Small intestine (tissue), 7 donors: ENCODE measurements around the gene MAST4. TPM values are rescaled to one million over a fixed set of nuclear protein-coding genes. Genes with fewer than 3 reads are reported as not detected.

ENCODE experiments used
- DNase-seq, 2 donors: peaks; one replicate each; pipeline versions ENCODE4 v3.0.0 to v3.0.0-alpha.2; 2013
- FAIRE-seq: peaks from 2 replicates; lab custom pipeline; 2012; peaks lifted over from hg19 to GRCh38; lab: Jason Lieb, UNC
- H3K27ac ChIP-seq, 3 donors: one replicate each; pipeline ENCODE4 v1.5.1; 2013; ENCODE audit warnings: low read length in 2 of 3, mild to moderate bottlenecking in 2 of 3, control low read depth in 1 of 3, inconsistent platforms in 1 of 3, low read depth in 1 of 3, moderate library complexity in 1 of 3
- H3K27me3 ChIP-seq, 3 donors: one replicate each; pipeline ENCODE4 v1.6.1; 2013; ENCODE audit warnings: low read length in 3 of 3, inconsistent platforms in 1 of 3; ENCODE audit not compliant: control insufficient read depth in 3 of 3, insufficient read depth in 3 of 3
- H3K36me3 ChIP-seq, 3 donors: one replicate each; pipeline ENCODE4 v1.6.1; 2013; ENCODE audit warnings: low read length in 3 of 3, inconsistent platforms in 1 of 3, low read depth in 1 of 3, mild to moderate bottlenecking in 1 of 3, moderate library complexity in 1 of 3; ENCODE audit not compliant: control insufficient read depth in 3 of 3, insufficient read depth in 2 of 3
- H3K4me1 ChIP-seq, 3 donors: one replicate each; pipeline ENCODE4 v1.6.1; 2013; ENCODE audit warnings: low read length in 2 of 3, inconsistent platforms in 1 of 3, low read depth in 1 of 3, mild to moderate bottlenecking in 1 of 3, moderate library complexity in 1 of 3; ENCODE audit not compliant: control insufficient read depth in 3 of 3, insufficient read depth in 2 of 3
- H3K4me3 ChIP-seq, 3 donors: one replicate each; pipeline ENCODE4 v1.5.1; 2013; ENCODE audit warnings: low read length in 3 of 3, control low read depth in 1 of 3, inconsistent platforms in 1 of 3, low read depth in 1 of 3, mild to moderate bottlenecking in 1 of 3, moderate library complexity in 1 of 3
- H3K9me3 ChIP-seq, 2 donors: one replicate each; pipeline ENCODE4 v1.6.1; 2013; ENCODE audit warnings: low read depth in 1 of 2, low read length in 1 of 2; ENCODE audit not compliant: control insufficient read depth in 2 of 2, insufficient read depth in 1 of 2
- WGBS, 3 donors: extraction: QIAGEN DNeasy Blood & Tissue Kit; methylation state at CpG; one replicate each; pipeline ENCODE4 v1.1.7; 2013; 5-methylcytosine and 5-hydroxymethylcytosine counted together
- polyA plus RNA-seq, 4 donors: library from polyadenylated mRNA; stranded (reverse) in 3 of 4; unstranded in 1 of 4; fragments of 200-250 nt in 3 of 4; fragments of 120-200 nt in 1 of 4; gene quantifications; one replicate each; pipeline versions ENCODE4 v1.2.1 to v1.2.3, GENCODE V29; 2013
- donor health status: healthy with polysubstance abuse.
- donor health status: control.
- donor health status: control.
- donor health status: Bipolar disorder and iron deficiency.
- donor health status: healthy.

The MAST4 gene
- polyA plus RNA-seq, 4 donors = 3.0 to 16.4 (median 4.5) TPM

DNA sequence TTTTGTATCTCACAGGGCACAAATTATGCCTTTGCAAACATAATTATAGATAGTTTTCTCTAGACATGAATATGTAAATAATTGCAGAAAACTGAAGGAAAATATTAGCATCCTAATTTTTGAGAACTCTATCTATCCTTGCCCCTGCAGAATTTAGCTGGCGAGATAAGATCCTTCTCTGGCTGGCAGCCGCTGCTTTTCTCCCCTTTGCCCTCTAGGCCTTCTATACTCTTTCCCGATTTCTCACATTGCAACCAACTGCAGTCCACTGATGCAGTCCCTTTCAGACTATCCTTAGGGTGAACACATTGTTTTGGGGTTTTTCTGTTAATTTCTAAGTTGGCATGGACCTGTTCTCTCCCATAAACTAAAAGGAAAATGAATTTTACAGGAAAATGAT, 509.1 kb downstream of the MAST4 start:
- H3K27ac ChIP-seq = no peak overlapping the region
- peaks cover 3 to 13% (median 12%) of the 10 kb centered on the region in 3 donors for H3K36me3 ChIP-seq
- WGBS, 3 donors = 95 to 100% (median 96%) methylated on average over 3 of the region's 3 CpGs
- H3K4me3 ChIP-seq = no peak overlapping the region
- no peaks in the 10 kb centered on the region for H3K27me3 ChIP-seq
- FAIRE-seq (no peak), DNase-seq (no peak)
- no peaks in the 10 kb centered on the region for H3K4me1 ChIP-seq
- no peaks in the 10 kb centered on the region for H3K9me3 ChIP-seq

DNA sequence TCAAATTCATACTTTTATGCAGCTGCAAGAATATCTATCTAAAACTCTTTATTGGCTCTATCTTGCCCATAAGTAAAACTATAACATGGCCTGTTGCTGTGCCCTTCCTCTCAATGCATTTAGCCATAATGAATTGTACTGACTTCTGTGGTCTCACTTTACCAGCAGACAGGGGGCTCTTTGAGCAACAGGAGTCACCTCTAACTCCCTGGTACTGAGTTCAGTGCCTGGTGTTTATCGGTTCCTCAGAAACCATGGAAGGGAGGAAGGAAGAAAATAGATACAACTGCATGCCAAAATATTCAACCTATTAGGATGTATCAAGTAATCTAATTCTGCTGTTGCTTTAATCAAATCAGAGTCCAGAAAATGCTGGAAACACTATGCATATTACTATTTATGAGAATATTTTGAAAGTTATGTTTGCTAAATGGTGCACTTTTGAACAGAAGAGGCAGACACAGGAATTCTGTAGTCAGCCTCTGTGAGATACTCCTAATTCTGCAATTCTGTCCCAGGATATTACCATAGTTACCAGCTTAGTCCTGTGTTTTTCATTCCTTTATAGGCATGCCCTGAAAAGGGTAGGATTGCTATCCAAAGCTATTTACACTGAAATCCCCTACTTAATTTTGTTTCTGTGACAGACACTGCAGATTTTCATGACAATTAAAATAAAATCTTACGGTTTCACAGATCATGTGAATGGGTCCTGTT, 510.6 kb downstream of the MAST4 start:
- FAIRE-seq (no peak), DNase-seq (no peak)
- H3K9me3 ChIP-seq = no peaks in the 10 kb centered on the region
- H3K27ac ChIP-seq = no peak overlapping the region
- peaks cover 3 to 12% (median 9%) of the 10 kb centered on the region in 3 donors for H3K36me3 ChIP-seq
- WGBS, 3 donors = 86 to 92% (median 92%) methylated on average over 2 of the region's 2 CpGs
- no peaks in the 10 kb centered on the region for H3K4me1 ChIP-seq
- no peak overlapping the region for H3K4me3 ChIP-seq
- no peaks in the 10 kb centered on the region for H3K27me3 ChIP-seq

DNA sequence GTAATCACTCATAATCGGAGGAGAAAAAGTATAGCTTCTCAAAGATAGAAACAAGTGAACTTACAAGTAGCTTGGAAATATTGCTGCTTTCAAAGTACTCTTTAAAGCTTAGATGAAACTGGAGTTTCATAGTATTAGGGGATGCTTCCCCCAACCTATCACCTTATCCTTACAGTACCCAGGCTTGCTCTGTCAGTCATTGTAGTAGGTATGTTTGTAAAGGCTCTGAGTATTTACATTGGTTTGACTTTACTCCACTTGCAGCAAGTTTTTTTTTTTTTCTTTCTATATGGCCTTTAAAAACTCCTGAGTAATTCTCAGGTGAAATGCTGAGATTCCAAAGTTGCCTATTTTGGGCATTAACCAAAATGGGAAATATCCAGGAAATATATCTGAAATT, 515.6 kb downstream of the MAST4 start:
- no peak overlapping the region for H3K4me3 ChIP-seq
- no peaks in the 10 kb centered on the region for H3K27me3 ChIP-seq
- peaks cover 0 to 3% (median 0%) of the 10 kb centered on the region in 3 donors for H3K4me1 ChIP-seq
- H3K27ac ChIP-seq = no peak overlapping the region
- peaks cover 0 to 16% (median 3%) of the 10 kb centered on the region in 3 donors for H3K36me3 ChIP-seq
- no peak for FAIRE-seq
- DNase-seq = no peak
- no peaks in the 10 kb centered on the region for H3K9me3 ChIP-seq
- WGBS, 3 donors = 97 to 100% (median 100%) methylated on average over 1 of the region's 1 CpG

DNA sequence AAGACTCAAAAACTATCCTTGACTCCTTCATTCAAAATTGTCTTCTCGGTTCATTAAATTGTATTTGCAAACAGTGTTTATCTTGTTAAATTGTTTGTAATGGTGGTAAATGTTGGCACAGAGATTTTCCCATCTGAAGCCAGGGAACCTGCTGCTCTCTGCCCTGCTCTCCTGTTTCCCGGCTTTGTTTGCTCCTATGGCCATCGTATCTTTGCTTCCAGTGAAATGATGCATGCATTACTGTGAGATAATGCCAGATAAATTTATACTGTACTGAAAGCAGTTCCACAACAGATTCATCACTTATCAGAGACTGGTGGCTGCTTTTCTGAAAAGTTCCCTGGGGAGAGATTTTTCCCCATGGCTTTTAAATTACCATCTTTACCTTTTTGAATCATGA, 519.1 kb downstream of the MAST4 start:
- H3K4me3 ChIP-seq = no peak overlapping the region
- H3K36me3 ChIP-seq = peaks cover 0 to 20% (median 3%) of the 10 kb centered on the region in 3 donors
- DNase-seq (no peak), FAIRE-seq (no peak)
- WGBS, 3 donors = 65 to 74% (median 69%) methylated on average over 3 of the region's 3 CpGs
- H3K4me1 ChIP-seq = peaks cover 0 to 3% (median 0%) of the 10 kb centered on the region in 3 donors
- peak overlapping the region in 1 of 3 donors; percentile 34 for H3K27ac ChIP-seq
- no peaks in the 10 kb centered on the region for H3K9me3 ChIP-seq
- H3K27me3 ChIP-seq = no peaks in the 10 kb centered on the region

DNA sequence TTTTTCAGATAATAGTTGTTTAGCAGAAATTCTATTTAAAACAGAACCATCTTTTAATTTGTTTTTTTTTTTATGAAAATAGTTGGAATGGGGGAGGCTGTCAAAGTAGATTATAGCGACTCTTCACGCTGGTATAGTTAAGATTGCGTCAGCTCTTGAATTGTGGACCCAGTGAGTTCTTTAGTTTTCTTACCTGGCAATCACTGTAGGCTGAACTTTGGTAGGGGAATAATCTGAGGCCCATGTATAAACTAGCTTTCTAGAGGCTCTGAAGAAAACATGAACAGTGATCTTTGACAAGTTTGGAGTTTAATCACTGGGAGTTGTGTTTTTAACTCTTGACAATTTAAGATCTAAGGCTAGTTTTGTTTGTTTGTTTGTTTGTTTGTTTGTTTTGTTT, 519.6 kb downstream of the MAST4 start:
- DNase-seq = peak in 1 of 2 donors; percentile 55
- Histone ChIP-seq H3K27ac (peak overlapping the region in 1 of 3 donors; percentile 35), H3K27me3 (no peaks in the 10 kb centered on the region), H3K9me3 (no peaks in the 10 kb centered on the region), H3K4me1 (peaks cover 0 to 3% (median 0%) of the 10 kb centered on the region in 3 donors), H3K4me3 (no peak overlapping the region), H3K36me3 (peaks cover 0 to 17% (median 3%) of the 10 kb centered on the region in 3 donors)
- WGBS, 3 donors = 94 to 95% (median 95%) methylated on average over 3 of the region's 3 CpGs
- no peak for FAIRE-seq

DNA sequence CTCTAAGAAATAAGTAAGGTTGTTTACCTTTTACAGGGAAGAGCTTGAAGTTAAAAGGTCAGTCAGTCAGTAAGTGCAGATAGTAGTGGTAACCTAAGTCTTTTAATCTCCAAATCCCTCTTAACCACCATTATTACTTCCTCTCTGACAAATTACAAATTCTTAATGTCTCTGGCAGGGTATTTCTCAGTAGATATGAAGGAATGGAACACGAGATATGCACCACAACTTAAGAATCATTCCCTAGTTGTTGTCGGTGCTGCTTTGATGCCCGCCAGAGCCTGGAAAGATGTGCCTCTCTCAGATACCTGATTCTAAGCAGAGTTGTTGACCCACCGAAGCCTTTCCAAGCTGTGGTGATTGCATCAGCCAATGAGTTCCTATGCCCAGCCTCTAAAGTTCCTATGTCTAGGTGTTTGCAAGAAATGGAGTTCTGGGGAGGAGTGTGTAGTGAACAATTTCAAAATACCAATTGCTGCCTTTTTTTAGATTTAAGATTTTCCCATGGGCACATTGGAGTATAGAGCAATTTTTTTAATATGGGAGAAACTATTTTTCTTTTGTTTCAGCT, 521.9 kb downstream of the MAST4 start:
- Histone ChIP-seq H3K9me3 (no peaks in the 10 kb centered on the region), H3K4me1 (peaks cover 0 to 3% (median 0%) of the 10 kb centered on the region in 3 donors), H3K27me3 (no peaks in the 10 kb centered on the region), H3K27ac (no peak overlapping the region), H3K36me3 (peaks cover 0 to 9% (median 2%) of the 10 kb centered on the region in 3 donors), H3K4me3 (no peak overlapping the region)
- no peak for DNase-seq
- no peak for FAIRE-seq
- 92 to 94% (median 93%) methylated on average over 4 of the region's 4 CpGs for WGBS, 3 donors

DNA sequence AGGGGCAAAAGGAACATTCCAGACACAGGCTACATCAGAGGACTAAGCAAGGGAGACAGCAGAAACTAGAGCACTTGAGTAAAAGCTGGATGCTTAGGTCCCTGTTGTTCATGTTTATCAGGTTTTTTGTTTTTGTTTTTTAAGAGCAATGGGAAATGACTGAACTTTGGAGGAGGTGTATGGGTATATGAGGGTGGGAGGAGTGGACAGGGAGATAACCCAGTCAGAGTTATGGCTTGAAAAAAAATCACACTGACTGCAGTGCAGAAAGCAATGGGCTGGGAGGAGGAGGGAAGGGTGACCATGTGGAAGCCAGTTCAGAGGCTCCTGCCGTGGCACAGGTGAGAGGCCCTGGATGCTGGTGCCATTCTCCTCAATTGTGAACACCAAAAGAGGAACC, 522.8 kb downstream of the MAST4 start:
- FAIRE-seq (no peak), DNase-seq (no peak)
- Histone ChIP-seq H3K27me3 (no peaks in the 10 kb centered on the region), H3K36me3 (peaks cover 0 to 9% (median 2%) of the 10 kb centered on the region in 3 donors), H3K4me1 (peaks cover 0 to 3% (median 0%) of the 10 kb centered on the region in 3 donors), H3K9me3 (no peaks in the 10 kb centered on the region), H3K4me3 (no peak overlapping the region), H3K27ac (no peak overlapping the region)
- 89 to 97% (median 95%) methylated on average over 1 of the region's 1 CpG for WGBS, 3 donors

DNA sequence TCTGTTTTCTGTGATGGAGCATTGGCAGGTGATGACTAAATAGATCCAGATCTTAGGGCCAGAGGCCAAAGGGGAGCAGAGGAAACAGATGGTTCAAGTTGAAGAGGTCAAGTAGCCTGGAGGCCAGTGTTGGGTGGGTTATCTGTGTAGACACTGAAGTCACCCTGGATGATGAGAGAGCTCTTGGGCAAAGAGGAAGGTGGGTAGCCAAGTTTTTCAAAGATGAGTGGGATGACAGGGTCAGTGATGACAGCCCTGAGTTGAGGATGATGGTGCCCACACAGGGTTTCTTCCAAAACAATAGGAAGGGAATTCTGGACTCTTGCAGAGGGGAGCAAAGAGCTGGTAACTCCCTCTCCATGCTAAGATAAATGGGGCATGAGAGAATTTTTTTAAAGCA, 523.8 kb downstream of the MAST4 start:
- DNase-seq (no peak), FAIRE-seq (no peak)
- H3K27me3 ChIP-seq = no peaks in the 10 kb centered on the region
- no peak overlapping the region for H3K27ac ChIP-seq
- peaks cover 0 to 6% (median 2%) of the 10 kb centered on the region in 3 donors for H3K36me3 ChIP-seq
- no peaks in the 10 kb centered on the region for H3K9me3 ChIP-seq
- H3K4me1 ChIP-seq = peaks cover 0 to 6% (median 0%) of the 10 kb centered on the region in 3 donors
- no peak overlapping the region for H3K4me3 ChIP-seq
